DND-41 (cell line): ENCODE measurements around the gene EYS.

Source experiments
- ATAC-seq: fragments of 200-7000 bp; cut with Tn5 transposase; 3 replicates; pipeline ENCODE4 v1.9.1; 2021; ENCODE audit warnings: low read depth; ENCODE audit not compliant: insufficient read depth
- DNase-seq: peaks from one replicate; pipeline ENCODE4 v3.0.0-alpha.2; 2020
- H2AFZ ChIP-seq: 2 replicates; pipeline ENCODE4 v1.6.0; 2012; ENCODE audit warnings: low read depth, low read length
- H3K27ac ChIP-seq: 2 replicates; pipeline ENCODE4 v1.5.1; 2012; ENCODE audit warnings: low read length, inconsistent platforms
- H3K27me3 ChIP-seq: fragments of 200-600 bp; sonication (generic); 2 replicates; pipeline ENCODE4 v1.6.0; 2012; ENCODE audit warnings: low read length, mild to moderate bottlenecking, inconsistent platforms; ENCODE audit not compliant: insufficient read depth, poor library complexity
- H3K36me3 ChIP-seq: 2 replicates; pipeline ENCODE4 v1.5.1; 2012; ENCODE audit warnings: low read length, inconsistent platforms; ENCODE audit not compliant: insufficient read depth
- H3K4me1 ChIP-seq: 2 replicates; pipeline ENCODE4 v1.5.1; 2012; ENCODE audit warnings: mild to moderate bottlenecking, low read length; ENCODE audit not compliant: insufficient read depth
- H3K4me2 ChIP-seq: 2 replicates; pipeline ENCODE4 v1.6.0; 2012; ENCODE audit warnings: mild to moderate bottlenecking, moderate library complexity, low read length, inconsistent platforms; ENCODE audit not compliant: insufficient read depth
- H3K4me3 ChIP-seq, 2 experiments: fragments of 200-600 bp in 1 of 2; shearing (Covaris generic) in 1 of 2; 2 replicates each; pipeline ENCODE4 v1.5.1; 2012 to 2016; ENCODE audit warnings: inconsistent platforms in 2 of 2, low read length in 2 of 2, mild to moderate bottlenecking in 2 of 2, low read depth in 1 of 2, moderate library complexity in 1 of 2
- H3K79me2 ChIP-seq: 2 replicates; pipeline ENCODE4 v1.6.0; 2012; ENCODE audit warnings: low read length, inconsistent platforms; ENCODE audit not compliant: insufficient read depth
- H3K9ac ChIP-seq: 2 replicates; pipeline ENCODE4 v1.6.0; 2012; ENCODE audit warnings: low read depth, mild to moderate bottlenecking, inconsistent platforms, low read length, moderate library complexity
- H3K9me3 ChIP-seq: 2 replicates; pipeline ENCODE4 v1.5.1; 2012; ENCODE audit warnings: low read length, moderate library complexity, mild to moderate bottlenecking, inconsistent platforms; ENCODE audit not compliant: insufficient read depth, severe bottlenecking
- H4K20me1 ChIP-seq: 2 replicates; pipeline ENCODE4 v1.6.0; 2012; ENCODE audit warnings: low read length; ENCODE audit not compliant: insufficient read depth
- CTCF ChIP-seq: IDR thresholded peaks from 2 replicates; pipeline ENCODE4 v1.5.1; 2012; ENCODE audit warnings: borderline replicate concordance, low read length, moderate library complexity, mild to moderate bottlenecking; ENCODE audit not compliant: poor library complexity, severe bottlenecking; ENCODE audit errors: extremely low read depth
- EZH2 ChIP-seq: IDR thresholded peaks from 3 replicates; pipeline ENCODE4 v1.6.1; 2012; ENCODE audit warnings: borderline replicate concordance, low read depth, mild to moderate bottlenecking, moderate library complexity, low read length, inconsistent platforms; ENCODE audit not compliant: severe bottlenecking

EYS gene

GRCh38 chr6:63690221-63690620 is 2016.8 kb downstream of the EYS start:
- peaks cover 35% of the 10 kb centered on the region for H3K79me2 ChIP-seq

DNA sequence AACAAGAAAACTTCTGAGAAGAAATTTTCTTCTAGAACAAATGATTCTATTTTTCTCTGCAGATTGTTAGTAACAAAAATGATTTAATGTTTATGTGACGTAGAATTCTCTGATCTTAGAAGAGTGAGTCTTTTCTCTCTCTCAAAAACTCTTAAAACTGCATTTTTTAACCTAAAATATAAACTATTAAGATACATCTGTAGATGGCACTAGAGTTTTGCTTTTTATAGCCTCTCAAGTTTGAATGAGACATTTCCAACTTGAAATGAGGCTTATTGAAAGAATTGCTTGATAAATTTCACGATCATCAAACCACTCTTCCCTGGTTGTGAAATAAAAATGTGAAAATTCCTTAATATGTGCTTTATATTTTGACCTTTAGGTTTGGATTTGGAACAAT is 2017.6 kb downstream of the EYS start:
- Histone ChIP-seq H3K9ac (no peak overlapping the region), H3K9me3 (no peaks in the 10 kb centered on the region), H4K20me1 (peaks cover 9% of the 10 kb centered on the region; the same call in 1 of the 2 replicates), H3K36me3 (peaks cover 40% of the 10 kb centered on the region), H3K27me3 (no peaks in the 10 kb centered on the region), H3K79me2 (peaks cover 40% of the 10 kb centered on the region), H3K27ac (no peak overlapping the region), H3K4me1 (no peaks in the 10 kb centered on the region), H3K4me3 (no peak overlapping the region), H2AFZ (no peak overlapping the region), H3K4me2 (no peak overlapping the region)
- no peak for ATAC-seq
- no peak for TF ChIP-seq CTCF
- TF ChIP-seq EZH2: no peak
- DNase-seq: no peak

More at GRCh38 chr6:63690221-63690620, 2016.8 kb downstream of the EYS start:
- DNase-seq (no peak), ATAC-seq (no peak)
- Histone ChIP-seq H3K9me3 (no peaks in the 10 kb centered on the region), H3K27me3 (no peaks in the 10 kb centered on the region), H2AFZ (no peak overlapping the region), H3K4me1 (no peaks in the 10 kb centered on the region), H3K4me3 (no peak overlapping the region), H3K27ac (no peak overlapping the region), H3K4me2 (no peak overlapping the region), H4K20me1 (peaks cover 8% of the 10 kb centered on the region; the same call in 1 of the 2 replicates), H3K9ac (no peak overlapping the region), H3K36me3 (peaks cover 38% of the 10 kb centered on the region)
- TF ChIP-seq CTCF (no peak), EZH2 (no peak)

GRCh38 chr6:63685446-63686379 is 2021.3 kb downstream of the EYS start:
- no peaks in the 10 kb centered on the region for H3K27me3 ChIP-seq
- H3K9ac ChIP-seq: no peak overlapping the region
- no peaks in the 10 kb centered on the region for H3K9me3 ChIP-seq
- H4K20me1 ChIP-seq: peaks cover 35% of the 10 kb centered on the region; the same call in 1 of the 2 replicates
- no peak overlapping the region for H3K27ac ChIP-seq
- H3K4me2 ChIP-seq: no peak overlapping the region
- H3K4me1 ChIP-seq: no peaks in the 10 kb centered on the region
- H3K79me2 ChIP-seq: peaks cover 70% of the 10 kb centered on the region
- ATAC-seq (peak; percentile 52; the same call in 2 of the 3 replicates), DNase-seq (no peak)
- TF ChIP-seq EZH2 (no peak), CTCF (no peak)
- no peak overlapping the region for H3K4me3 ChIP-seq
- H2AFZ ChIP-seq: no peak overlapping the region
- peaks cover 49% of the 10 kb centered on the region for H3K36me3 ChIP-seq
